WTC11 (cell line): Measurements from ENCODE around the gene TUBGCP3. TPM values are rescaled to one million over a fixed set of nuclear protein-coding genes. Genes with fewer than 3 reads are reported as not detected.

ENCODE experiments used
- ATAC-seq: fragments of 200-7000 bp; cut with Tn5 transposase; 2 replicates; pipeline ENCODE4 v1.10.0; 2021; ENCODE audit warnings: mild to moderate bottlenecking, moderate library complexity
- CTCF ChIA-PET: fragments of 300-600 bp; sonication (Branson Sonifier 250); formaldehyde crosslinking; loops from one replicate; lab custom pipeline; 2021; ENCODE audit warnings: antibody characterized with exemption; lab: Charles Lee
- POLR2A ChIA-PET: fragments of 350-600 bp; sonication (Branson Sonifier 250); formaldehyde crosslinking; loops from one replicate; lab custom pipeline; 2021; ENCODE audit warnings: antibody characterized with exemption; lab: Charles Lee
- DNase-seq: peaks from one replicate; pipeline ENCODE4 v3.0.0; 2021; ENCODE audit warnings: low spot score
- H3K27ac Mint-ChIP-seq: 2 replicates; pipeline ENCODE4 v1.8.0; 2021; ENCODE audit warnings: mixed read lengths
- H3K27me3 Mint-ChIP-seq: 2 replicates; pipeline ENCODE4 v1.8.0; 2021; ENCODE audit warnings: low read depth, mild to moderate bottlenecking, moderate library complexity, mixed read lengths
- H3K36me3 Mint-ChIP-seq: 2 replicates; pipeline ENCODE4 v1.8.0; 2021; ENCODE audit warnings: mixed read lengths
- H3K4me1 Mint-ChIP-seq: 2 replicates; pipeline ENCODE4 v1.8.0; 2022; ENCODE audit warnings: mixed read lengths
- H3K4me3 Mint-ChIP-seq: 2 replicates; pipeline ENCODE4 v1.8.0; 2021; ENCODE audit warnings: mild to moderate bottlenecking, moderate library complexity, mixed read lengths
- H3K9me3 Mint-ChIP-seq: 2 replicates; pipeline ENCODE4 v1.8.0; 2021; ENCODE audit warnings: mixed read lengths
- ATF3 ChIP-seq: sonication (generic); formaldehyde crosslinking; conservative IDR thresholded peaks from 2 replicates; pipeline ENCODE4 v1.8.1; 2022; ENCODE audit warnings: mild to moderate bottlenecking, missing genetic modification reagents
- E2F1 ChIP-seq: sonication (generic); formaldehyde crosslinking; IDR thresholded peaks from 2 replicates; pipeline ENCODE4 v1.8.0; 2022; ENCODE audit warnings: mild to moderate bottlenecking, missing genetic modification reagents
- ELF4 ChIP-seq: sonication (generic); formaldehyde crosslinking; IDR thresholded peaks from 2 replicates; pipeline ENCODE4 v1.8.1; 2022; ENCODE audit warnings: low read depth, mild to moderate bottlenecking, moderate library complexity, missing genetic modification reagents
- ERG ChIP-seq: fragments of 250-450 bp; sonication (Bioruptor Pico); IDR thresholded peaks from 2 replicates; pipeline ENCODE4 v1.8.0; 2021; ENCODE audit warnings: mild to moderate bottlenecking
- FOXK1 ChIP-seq: sonication (generic); formaldehyde crosslinking; IDR thresholded peaks from 2 replicates; pipeline ENCODE4 v1.8.0; 2022; ENCODE audit warnings: mild to moderate bottlenecking, moderate library complexity, missing genetic modification reagents
- GABPB1 ChIP-seq: sonication (generic); formaldehyde crosslinking; IDR thresholded peaks from 2 replicates; pipeline ENCODE4 v1.8.1; 2023; ENCODE audit warnings: mild to moderate bottlenecking, missing genetic modification reagents
- HMGA2 ChIP-seq: fragments of 250-450 bp; sonication (Bioruptor Pico); IDR thresholded peaks from 2 replicates; pipeline ENCODE4 v1.4.0; 2021; ENCODE audit warnings: mild to moderate bottlenecking, moderate library complexity
- IRF1 ChIP-seq: sonication (generic); formaldehyde crosslinking; IDR thresholded peaks from 2 replicates; pipeline ENCODE4 v1.8.0; 2023; ENCODE audit warnings: missing genetic modification reagents
- JUN ChIP-seq: sonication (generic); formaldehyde crosslinking; IDR thresholded peaks from 2 replicates; pipeline ENCODE4 v1.8.0; 2023; ENCODE audit warnings: mild to moderate bottlenecking, missing genetic modification reagents
- MYBL2 ChIP-seq: sonication (generic); formaldehyde crosslinking; IDR thresholded peaks from 2 replicates; pipeline ENCODE4 v1.8.1; 2023; ENCODE audit warnings: mild to moderate bottlenecking, moderate library complexity, missing genetic modification reagents
- RELA ChIP-seq: sonication (generic); formaldehyde crosslinking; IDR thresholded peaks from 2 replicates; pipeline ENCODE4 v1.8.1; 2022; ENCODE audit warnings: missing genetic modification reagents, mild to moderate bottlenecking, borderline replicate concordance
- SMAD3 ChIP-seq: sonication (generic); formaldehyde crosslinking; IDR thresholded peaks from 2 replicates; pipeline ENCODE4 v1.8.0; 2022; ENCODE audit warnings: missing genetic modification reagents, mild to moderate bottlenecking, borderline replicate concordance
- STAT6 ChIP-seq: sonication (generic); formaldehyde crosslinking; conservative IDR thresholded peaks from 2 replicates; pipeline ENCODE4 v1.8.1; 2023; ENCODE audit warnings: mild to moderate bottlenecking, low read depth, missing genetic modification reagents, moderate library complexity
- TCF7 ChIP-seq: sonication (generic); formaldehyde crosslinking; IDR thresholded peaks from 2 replicates; pipeline ENCODE4 v1.8.0; 2022; ENCODE audit warnings: mild to moderate bottlenecking, low read depth, missing genetic modification reagents, moderate library complexity
- TEAD1 ChIP-seq: sonication (generic); formaldehyde crosslinking; IDR thresholded peaks from 2 replicates; pipeline ENCODE4 v1.8.0; 2022; ENCODE audit warnings: mild to moderate bottlenecking, missing genetic modification reagents
- TP53 ChIP-seq: sonication (generic); formaldehyde crosslinking; IDR thresholded peaks from 2 replicates; pipeline ENCODE4 v1.8.1; 2023; ENCODE audit warnings: mild to moderate bottlenecking, missing genetic modification reagents
- USF2 ChIP-seq: sonication (generic); formaldehyde crosslinking; IDR thresholded peaks from 2 replicates; pipeline ENCODE4 v1.8.1; 2023; ENCODE audit warnings: mild to moderate bottlenecking, missing genetic modification reagents, moderate library complexity
- ZNF121 ChIP-seq: sonication (generic); formaldehyde crosslinking; IDR thresholded peaks from 2 replicates; pipeline ENCODE4 v1.8.0; 2023; ENCODE audit warnings: missing genetic modification reagents
- ZNF263 ChIP-seq: sonication (generic); formaldehyde crosslinking; IDR thresholded peaks from 2 replicates; pipeline ENCODE4 v1.8.1; 2022; ENCODE audit warnings: low read depth, mild to moderate bottlenecking, moderate library complexity, missing genetic modification reagents
- ZNF416 ChIP-seq: fragments of 250-450 bp; sonication (Bioruptor Pico); IDR thresholded peaks from 2 replicates; pipeline ENCODE4 v1.9.0; 2021; ENCODE audit warnings: mild to moderate bottlenecking, inconsistent platforms
- ZNF532 ChIP-seq: fragments of 250-450 bp; sonication (Bioruptor Pico); IDR thresholded peaks from 2 replicates; pipeline ENCODE4 v1.9.0; 2021; ENCODE audit warnings: mild to moderate bottlenecking, borderline replicate concordance
- total RNA-seq: library from RNA; stranded (reverse); gene quantifications from 3 replicates; pipeline ENCODE4 v1.2.3, GENCODE V29; 2021

Gene TUBGCP3
- total RNA-seq, 1 experiment from 2014 or later = 29.9 TPM

GRCh38 chr13:112530861-112531260 lies 57.1 kb downstream of the TUBGCP3 start:
- TF ChIP-seq ZNF121 = no peak
- no peak for TF ChIP-seq RELA (CRISPR knock-in tag)
- no peak for TF ChIP-seq USF2
- TF ChIP-seq ZNF263 (CRISPR knock-in tag) = no peak
- no peak for TF ChIP-seq ERG
- no peak for TF ChIP-seq TCF7 (CRISPR knock-in tag)
- TF ChIP-seq JUN (CRISPR knock-in tag) = no peak
- no peak for TF ChIP-seq ZNF416 (CRISPR knock-in tag)
- TF ChIP-seq E2F1 (CRISPR knock-in tag) = no peak
- TF ChIP-seq SMAD3 (CRISPR knock-in tag) = no peak
- TF ChIP-seq TP53 (CRISPR knock-in tag) = no peak
- TF ChIP-seq TEAD1 = no peak
- TF ChIP-seq GABPB1 (CRISPR knock-in tag) = no peak
- no peak for TF ChIP-seq ZNF532 (CRISPR knock-in tag)
- TF ChIP-seq STAT6 (CRISPR knock-in tag) = no peak
- TF ChIP-seq HMGA2 (CRISPR knock-in tag) = no peak
- CTCF ChIA-PET = interaction anchor here (0.6 kb wide), 1 partner anchor 31 kb away, joined by 3 read pairs; no protein-coding TSS in a partner anchor
- H3K9me3 Mint-ChIP-seq = no peaks in the 10 kb centered on the region

GRCh38 chr13:112529216-112529615 lies 58.7 kb downstream of the TUBGCP3 start:
- H3K9me3 Mint-ChIP-seq = no peaks in the 10 kb centered on the region
- ATAC-seq = no peak
- CTCF ChIA-PET = no interaction called here
- TF ChIP-seq FOXK1 (CRISPR knock-in tag) (no peak), ELF4 (CRISPR knock-in tag) (no peak), IRF1 (CRISPR knock-in tag) (no peak), MYBL2 (no peak), ATF3 (no peak), ZNF532 (CRISPR knock-in tag) (no peak)

More at GRCh38 chr13:112530861-112531260, 57.1 kb downstream of the TUBGCP3 start:
- no peak for ATAC-seq
- DNase-seq = no peak
- H3K36me3 Mint-ChIP-seq = no peaks in the 10 kb centered on the region
- H3K4me1 Mint-ChIP-seq = no peaks in the 10 kb centered on the region
- POLR2A ChIA-PET = no interaction called here
- no peak overlapping the region for H3K27ac Mint-ChIP-seq
- no peak overlapping the region for H3K4me3 Mint-ChIP-seq
- H3K27me3 Mint-ChIP-seq = no peaks in the 10 kb centered on the region

More at GRCh38 chr13:112529216-112529615, 58.7 kb downstream of the TUBGCP3 start:
- POLR2A ChIA-PET = no interaction called here
- H3K27me3 Mint-ChIP-seq = no peaks in the 10 kb centered on the region
- H3K4me3 Mint-ChIP-seq = no peak overlapping the region
- DNase-seq = no peak
- H3K27ac Mint-ChIP-seq = no peak overlapping the region
- no peaks in the 10 kb centered on the region for H3K4me1 Mint-ChIP-seq
- H3K36me3 Mint-ChIP-seq = no peaks in the 10 kb centered on the region
